Trophoblast cell (in vitro differentiated cells and primary cell): ENCODE data around the gene SH3BP4.

Source experiments
- DNase-seq, 2 donors: peaks; one replicate each; pipeline ENCODE4 v3.0.0-alpha.2; 2016
- H2AFZ ChIP-seq: 2 replicates; pipeline ENCODE4 v1.6.1; 2013; ENCODE audit warnings: low read length, moderate library complexity, mild to moderate bottlenecking; ENCODE audit not compliant: insufficient read depth, poor library complexity
- H2AK5ac ChIP-seq: 2 replicates; pipeline ENCODE4 v1.6.1; 2013; ENCODE audit warnings: mild to moderate bottlenecking, low read length
- H2BK120ac ChIP-seq: 2 replicates; pipeline ENCODE4 v1.6.1; 2013; ENCODE audit warnings: low read length, mild to moderate bottlenecking, moderate library complexity; ENCODE audit not compliant: insufficient read depth, poor library complexity
- H2BK12ac ChIP-seq: 2 replicates; pipeline ENCODE4 v1.6.1; 2013; ENCODE audit warnings: mild to moderate bottlenecking, low read length, moderate library complexity
- H2BK5ac ChIP-seq: 2 replicates; pipeline ENCODE4 v1.6.1; 2013; ENCODE audit warnings: low read length, low read depth, moderate library complexity, mild to moderate bottlenecking; ENCODE audit not compliant: poor library complexity
- H3K14ac ChIP-seq: 2 replicates; pipeline ENCODE4 v1.6.1; 2013; ENCODE audit warnings: mild to moderate bottlenecking, low read length
- H3K18ac ChIP-seq: 2 replicates; pipeline ENCODE4 v1.6.1; 2013; ENCODE audit warnings: mild to moderate bottlenecking, low read length
- H3K23ac ChIP-seq: 2 replicates; pipeline ENCODE4 v1.6.1; 2013; ENCODE audit warnings: low read length
- H3K27ac ChIP-seq: 2 replicates; pipeline ENCODE4 v1.5.1; 2013; ENCODE audit warnings: low read depth, mild to moderate bottlenecking, inconsistent platforms, low read length, moderate library complexity
- H3K27me3 ChIP-seq: 2 replicates; pipeline ENCODE4 v1.6.1; 2013; ENCODE audit warnings: inconsistent platforms, mild to moderate bottlenecking, low read length, moderate library complexity; ENCODE audit not compliant: insufficient read depth
- H3K36me3 ChIP-seq, 2 experiments: 1 replicate in 1 of 2; 2 replicates in 1 of 2; pipeline ENCODE4 v1.6.1; 2013; ENCODE audit warnings: low read length in 2 of 2, mild to moderate bottlenecking in 2 of 2, moderate library complexity in 1 of 2; ENCODE audit not compliant: insufficient read depth in 2 of 2, control insufficient read depth in 1 of 2
- H3K4ac ChIP-seq: 2 replicates; pipeline ENCODE4 v1.6.1; 2013; ENCODE audit warnings: low read depth, mild to moderate bottlenecking, low read length, moderate library complexity
- H3K4me1 ChIP-seq, 2 experiments: 1 replicate in 1 of 2; 2 replicates in 1 of 2; pipeline ENCODE4 v1.6.1; 2013; ENCODE audit warnings: low read length in 2 of 2, mild to moderate bottlenecking in 2 of 2, moderate library complexity in 1 of 2; ENCODE audit not compliant: insufficient read depth in 2 of 2, control insufficient read depth in 1 of 2
- H3K4me2 ChIP-seq: 2 replicates; pipeline ENCODE4 v1.6.1; 2013; ENCODE audit warnings: inconsistent platforms, mild to moderate bottlenecking, low read length, moderate library complexity
- H3K4me3 ChIP-seq: 2 replicates; pipeline ENCODE4 v1.5.1; 2013; ENCODE audit warnings: mild to moderate bottlenecking, low read depth, low read length, inconsistent platforms
- H3K79me1 ChIP-seq: one replicate; pipeline ENCODE4 v1.6.1; 2013; ENCODE audit warnings: low read length
- H3K79me2 ChIP-seq: 2 replicates; pipeline ENCODE4 v1.6.1; 2013; ENCODE audit warnings: low read length, mild to moderate bottlenecking; ENCODE audit not compliant: control insufficient read depth, insufficient read depth, poor library complexity
- H3K9ac ChIP-seq: 2 replicates; pipeline ENCODE4 v1.6.1; 2013; ENCODE audit warnings: mild to moderate bottlenecking, low read length
- H3K9me3 ChIP-seq: 2 replicates; pipeline ENCODE4 v1.6.1; 2013; ENCODE audit warnings: low read depth, mild to moderate bottlenecking, control low read depth, inconsistent platforms, low read length; ENCODE audit not compliant: insufficient read depth
- H4K12ac ChIP-seq: 2 replicates; pipeline ENCODE4 v1.6.1; 2013; ENCODE audit warnings: low read depth, mild to moderate bottlenecking, low read length, moderate library complexity
- H4K8ac ChIP-seq: 2 replicates; pipeline ENCODE4 v1.6.1; 2013; ENCODE audit warnings: low read depth, mild to moderate bottlenecking, low read length, moderate library complexity
- H4K91ac ChIP-seq: one replicate; pipeline ENCODE4 v1.6.1; 2013; ENCODE audit warnings: low read depth, mild to moderate bottlenecking, low read length, moderate library complexity
- WGBS: extraction: QIAGEN DNeasy Blood & Tissue Kit; methylation state at CpG from one replicate; pipeline ENCODE4 v1.1.7; 2013; ENCODE audit warnings: missing lambda C conversion rate; ENCODE audit not compliant: insufficient read length, insufficient coverage; ENCODE audit errors: extremely low coverage; 5-methylcytosine and 5-hydroxymethylcytosine counted together

The SH3BP4 gene

GRCh38 chr2:234963773-234964615 is 12.2 kb downstream of the SH3BP4 start:
- peaks cover 3% of the 10 kb centered on the region for H3K9me3 ChIP-seq

GRCh38 chr2:234964631-234965461 is 13.0 kb downstream of the SH3BP4 start:
- WGBS, result no CpG with 5 or more reads among the region's 18 CpGs

More at GRCh38 chr2:234963773-234964615, 12.2 kb downstream of the SH3BP4 start:
- no peak overlapping the region for H3K4me2 ChIP-seq
- no peak overlapping the region for H2AK5ac ChIP-seq
- H3K27ac ChIP-seq, result no peak overlapping the region
- peaks cover 2% of the 10 kb centered on the region for H3K79me1 ChIP-seq
- H3K14ac ChIP-seq, result no peak overlapping the region
- peaks cover 12% of the 10 kb centered on the region for H3K79me2 ChIP-seq
- no peak overlapping the region for H4K8ac ChIP-seq
- H3K4me3 ChIP-seq, result no peak overlapping the region
- H4K12ac ChIP-seq, result no peak overlapping the region
- peaks cover 19 to 37% of the 10 kb centered on the region in 2 experiments for H3K4me1 ChIP-seq
- no peak overlapping the region for H2BK12ac ChIP-seq
- H2BK5ac ChIP-seq, result no peak overlapping the region
- WGBS, result no CpG with 5 or more reads among the region's 11 CpGs
- peak overlapping the region; percentile 1 for H4K91ac ChIP-seq
- H2AFZ ChIP-seq, result no peak overlapping the region
- no peak overlapping the region for H2BK120ac ChIP-seq
- no peaks in the 10 kb centered on the region for H3K27me3 ChIP-seq
- peak overlapping the region; percentile 4 for H3K4ac ChIP-seq
- H3K9ac ChIP-seq, result no peak overlapping the region
- H3K36me3 ChIP-seq, result peaks cover 2 to 4% of the 10 kb centered on the region in 2 experiments
- no peak overlapping the region for H3K23ac ChIP-seq
- no peak for DNase-seq
- peak overlapping the region; percentile 9 for H3K18ac ChIP-seq

GRCh38 chr2:234966340-234966739 is 14.5 kb downstream of the SH3BP4 start:
- DNase-seq, result no peak
- no peak overlapping the region for H3K14ac ChIP-seq
- H3K36me3 ChIP-seq, result peaks cover 4 to 6% of the 10 kb centered on the region in 2 experiments
- no peak overlapping the region for H3K18ac ChIP-seq
- H3K9ac ChIP-seq, result no peak overlapping the region
- no peak overlapping the region for H3K23ac ChIP-seq
- H3K4me1 ChIP-seq, result peaks cover 33 to 43% of the 10 kb centered on the region in 2 experiments
- no peak overlapping the region for H3K27ac ChIP-seq
- H3K27me3 ChIP-seq, result no peaks in the 10 kb centered on the region
- no peak overlapping the region for H4K12ac ChIP-seq
- H3K4me2 ChIP-seq, result no peak overlapping the region
- no peak overlapping the region for H4K8ac ChIP-seq
- H3K4me3 ChIP-seq, result no peak overlapping the region
- H3K9me3 ChIP-seq, result peaks cover 3% of the 10 kb centered on the region
- no peak overlapping the region for H2BK120ac ChIP-seq
- no peak overlapping the region for H2BK5ac ChIP-seq
- peaks cover 17% of the 10 kb centered on the region for H3K79me2 ChIP-seq
- H3K79me1 ChIP-seq, result peaks cover 11% of the 10 kb centered on the region
- no peak overlapping the region for H2AK5ac ChIP-seq
- H3K4ac ChIP-seq, result peak overlapping the region; percentile 25
- no peak overlapping the region for H4K91ac ChIP-seq
- WGBS, result no CpG with 5 or more reads among the region's 6 CpGs
- no peak overlapping the region for H2BK12ac ChIP-seq
- H2AFZ ChIP-seq, result no peak overlapping the region

More at GRCh38 chr2:234964631-234965461, 13.0 kb downstream of the SH3BP4 start:
- Histone ChIP-seq H3K23ac (no peak overlapping the region), H4K8ac (no peak overlapping the region), H3K14ac (no peak overlapping the region), H4K91ac (peak overlapping the region; percentile 1), H2BK12ac (no peak overlapping the region), H3K27ac (no peak overlapping the region), H2AFZ (no peak overlapping the region), H3K4me1 (peaks cover 27 to 44% of the 10 kb centered on the region in 2 experiments), H4K12ac (no peak overlapping the region), H3K4ac (no peak overlapping the region), H3K79me1 (peaks cover 9% of the 10 kb centered on the region), H3K18ac (peak overlapping the region; percentile 9), H3K9ac (no peak overlapping the region), H3K9me3 (peaks cover 3% of the 10 kb centered on the region), H2BK120ac (no peak overlapping the region), H2BK5ac (no peak overlapping the region), H3K79me2 (peaks cover 16% of the 10 kb centered on the region), H3K4me2 (no peak overlapping the region), H2AK5ac (peak overlapping the region; percentile 8), H3K27me3 (no peaks in the 10 kb centered on the region), H3K36me3 (peaks cover 4 to 5% of the 10 kb centered on the region in 2 experiments), H3K4me3 (no peak overlapping the region)
- DNase-seq, result no peak

- peak overlapping the region; percentile 15 for H4K8ac ChIP-seq
- no peak overlapping the region for H3K23ac ChIP-seq
- no peak overlapping the region for H3K14ac ChIP-seq
- peaks cover 4 to 6% of the 10 kb centered on the region in 2 experiments for H3K36me3 ChIP-seq
- peak overlapping the region; percentile 46 for H3K4ac ChIP-seq
- H2AFZ ChIP-seq, result no peak overlapping the region
- no peak for DNase-seq
- no CpG with 5 or more reads among the region's 14 CpGs for WGBS
- peak overlapping the region; percentile 34 for H2AK5ac ChIP-seq
- H3K79me2 ChIP-seq, result peaks cover 19% of the 10 kb centered on the region
- H2BK12ac ChIP-seq, result no peak overlapping the region
- no peak overlapping the region for H2BK5ac ChIP-seq
- H3K27me3 ChIP-seq, result no peaks in the 10 kb centered on the region
- H3K79me1 ChIP-seq, result peaks cover 11% of the 10 kb centered on the region
- H3K4me3 ChIP-seq, result no peak overlapping the region
- peaks cover 33 to 43% of the 10 kb centered on the region in 2 experiments for H3K4me1 ChIP-seq
- no peak overlapping the region for H4K91ac ChIP-seq
- no peak overlapping the region for H3K4me2 ChIP-seq
- no peak overlapping the region for H2BK120ac ChIP-seq
- H3K9ac ChIP-seq, result no peak overlapping the region
- no peak overlapping the region for H4K12ac ChIP-seq
- no peak overlapping the region for H3K27ac ChIP-seq
- H3K18ac ChIP-seq, result peak overlapping the region; percentile 29
- H3K9me3 ChIP-seq, result peaks cover 3% of the 10 kb centered on the region
Observed at GRCh38 chr2:234967201-234967869, 15.5 kb downstream of the SH3BP4 start.
